ENCODE results near the gene DGKB.

DGKB gene

GRCh38 chr7:14376711-14377110, 525.8 kb downstream of the DGKB start:
- Histone ChIP-seq H2AFZ (ENCODE audit: low read length) (no peak overlapping the region), H3K27ac (ENCODE audit: low read length) (no peak overlapping the region), H3K9me2 (replicated peaks; ENCODE audit: insufficient read depth, low read length) (no peaks in the 10 kb centered on the region), H3K9ac (ENCODE audit: low read length) (no peak overlapping the region), H3K27me3 (replicated peaks; ENCODE audit: insufficient read depth, low read length) (no peaks in the 10 kb centered on the region), H3F3A (ENCODE audit: insufficient read depth, low read length) (peaks cover 18% of the 10 kb centered on the region), H3K4me3 (ENCODE audit: low read length) (peak overlapping the region; percentile 5; the same call in 1 of the 2 replicates), H4K20me1 (ENCODE audit: insufficient read depth, low read length) (no peaks in the 10 kb centered on the region), H3K4me1 (ENCODE audit: low read length) (peaks cover 28% of the 10 kb centered on the region), H3K9me3 (replicated peaks; ENCODE audit: insufficient read depth, low read length) (no peaks in the 10 kb centered on the region), H3K4me2 (ENCODE audit: low read depth, low read length) (peak overlapping the region; percentile 63), H3K36me3 (replicated peaks; ENCODE audit: insufficient read depth, low read length) (no peaks in the 10 kb centered on the region), H3K79me2 (ENCODE audit: low read length) (no peaks in the 10 kb centered on the region)
- TF ChIP-seq EZH2phosphoT487 (IDR thresholded peaks at IDR 0.05; ENCODE audit: low read length): no peak
- TF ChIP-seq CTCF (IDR thresholded peaks at IDR 0.05; ENCODE audit: low read length): no peak
- DNase-seq: peak; percentile 70

DNA sequence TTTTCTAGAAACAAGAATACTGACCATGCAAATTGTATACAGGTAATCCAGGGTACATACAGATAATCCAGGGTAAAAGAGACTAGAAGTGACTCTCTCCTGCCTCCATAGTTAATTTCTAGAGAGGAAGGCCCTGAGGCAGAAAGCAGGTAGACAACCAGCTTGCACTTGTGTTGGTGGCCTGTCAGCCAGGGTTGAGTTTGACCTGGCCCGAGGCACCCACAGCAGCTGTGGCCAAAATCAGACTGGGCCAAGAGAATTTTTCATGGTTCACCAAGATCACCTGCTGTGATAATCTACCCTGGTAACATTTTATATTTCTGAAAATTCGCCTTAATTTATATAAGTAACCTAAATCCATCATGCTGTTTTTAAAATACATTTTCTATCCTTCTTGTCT, 526.6 kb downstream of the DGKB start:
- H3K79me2 ChIP-seq (ENCODE audit: low read length): no peaks in the 10 kb centered on the region
- no peaks in the 10 kb centered on the region for H3K36me3 ChIP-seq (replicated peaks; ENCODE audit: insufficient read depth, low read length)
- H2AFZ ChIP-seq (ENCODE audit: low read length): no peak overlapping the region
- no peaks in the 10 kb centered on the region for H3K9me3 ChIP-seq (replicated peaks; ENCODE audit: insufficient read depth, low read length)
- no peak for DNase-seq
- no peak overlapping the region for H3K9ac ChIP-seq (ENCODE audit: low read length)
- TF ChIP-seq EZH2 (optimal IDR thresholded peaks at IDR 0.05; ENCODE audit: low read depth, low read length) (no peak), CTCF (IDR thresholded peaks at IDR 0.05; ENCODE audit: low read length) (no peak), EZH2phosphoT487 (IDR thresholded peaks at IDR 0.05; ENCODE audit: low read length) (no peak)
- peak overlapping the region; percentile 25 for H3K4me3 ChIP-seq (ENCODE audit: low read length)
- no peaks in the 10 kb centered on the region for H4K20me1 ChIP-seq (ENCODE audit: insufficient read depth, low read length)
- H3K4me1 ChIP-seq (ENCODE audit: low read length): peaks cover 28% of the 10 kb centered on the region
- no peaks in the 10 kb centered on the region for H3K9me2 ChIP-seq (replicated peaks; ENCODE audit: insufficient read depth, low read length)
- no peaks in the 10 kb centered on the region for H3K27me3 ChIP-seq (replicated peaks; ENCODE audit: insufficient read depth, low read length)
- peak overlapping the region; percentile 11; the same call in 1 of the 2 replicates for H3K27ac ChIP-seq (ENCODE audit: low read length)
- peak overlapping the region; percentile 63; the same call in 1 of the 2 replicates for H3K4me2 ChIP-seq (ENCODE audit: low read depth, low read length)
- peaks cover 18% of the 10 kb centered on the region for H3F3A ChIP-seq (ENCODE audit: insufficient read depth, low read length)

GRCh38 chr7:14374336-14374735, 528.2 kb downstream of the DGKB start:
- Histone ChIP-seq H2AFZ (ENCODE audit: low read length) (no peak overlapping the region), H3K9me2 (replicated peaks; ENCODE audit: insufficient read depth, low read length) (no peaks in the 10 kb centered on the region), H3K79me2 (ENCODE audit: low read length) (no peaks in the 10 kb centered on the region), H3F3A (ENCODE audit: insufficient read depth, low read length) (peaks cover 18% of the 10 kb centered on the region), H3K9ac (ENCODE audit: low read length) (no peak overlapping the region), H3K9me3 (replicated peaks; ENCODE audit: insufficient read depth, low read length) (no peaks in the 10 kb centered on the region), H3K27me3 (replicated peaks; ENCODE audit: insufficient read depth, low read length) (no peaks in the 10 kb centered on the region), H3K4me1 (ENCODE audit: low read length) (peaks cover 28% of the 10 kb centered on the region), H3K27ac (ENCODE audit: low read length) (no peak overlapping the region), H3K4me2 (ENCODE audit: low read depth, low read length) (no peak overlapping the region), H4K20me1 (ENCODE audit: insufficient read depth, low read length) (no peaks in the 10 kb centered on the region), H3K36me3 (replicated peaks; ENCODE audit: insufficient read depth, low read length) (no peaks in the 10 kb centered on the region), H3K4me3 (ENCODE audit: low read length) (no peak overlapping the region)
- DNase-seq: no peak
- no peak for TF ChIP-seq EZH2 (optimal IDR thresholded peaks at IDR 0.05; ENCODE audit: low read depth, low read length)

GRCh38 chr7:14368285-14368684, 534.3 kb downstream of the DGKB start:
- Histone ChIP-seq H3K4me2 (ENCODE audit: low read depth, low read length) (no peak overlapping the region), H3K79me2 (ENCODE audit: low read length) (no peaks in the 10 kb centered on the region), H4K20me1 (ENCODE audit: insufficient read depth, low read length) (no peaks in the 10 kb centered on the region), H3F3A (ENCODE audit: insufficient read depth, low read length) (no peaks in the 10 kb centered on the region), H2AFZ (ENCODE audit: low read length) (no peak overlapping the region), H3K9me2 (replicated peaks; ENCODE audit: insufficient read depth, low read length) (no peaks in the 10 kb centered on the region), H3K9me3 (replicated peaks; ENCODE audit: insufficient read depth, low read length) (no peaks in the 10 kb centered on the region), H3K27me3 (replicated peaks; ENCODE audit: insufficient read depth, low read length) (no peaks in the 10 kb centered on the region), H3K4me1 (ENCODE audit: low read length) (no peaks in the 10 kb centered on the region), H3K4me3 (ENCODE audit: low read length) (no peak overlapping the region), H3K36me3 (replicated peaks; ENCODE audit: insufficient read depth, low read length) (no peaks in the 10 kb centered on the region), H3K27ac (ENCODE audit: low read length) (no peak overlapping the region), H3K9ac (ENCODE audit: low read length) (no peak overlapping the region)
- TF ChIP-seq CTCF (IDR thresholded peaks at IDR 0.05; ENCODE audit: low read length) (no peak), EZH2phosphoT487 (IDR thresholded peaks at IDR 0.05; ENCODE audit: low read length) (no peak), EZH2 (optimal IDR thresholded peaks at IDR 0.05; ENCODE audit: low read depth, low read length) (no peak)
- DNase-seq: no peak

Data from MM.1S (cell line).